Activated CD4-positive, alpha-beta memory T cell treated with anti-CD3 and anti-CD28 coated beads for 36 hours (primary cell): ENCODE results near the gene CFAP54. TPM values are rescaled to one million over a fixed set of nuclear protein-coding genes. Genes with fewer than 3 reads are reported as not detected.
A peak's percentile ranks its signal among the peaks of the same experiment; 100 is the strongest.

Source experiments
- CTCF ChIA-PET: fragments of 350-600 bp; sonication (Branson Sonifier 250); formaldehyde crosslinking; loops from one replicate; lab custom pipeline; 2021; ENCODE audit warnings: antibody characterized with exemption, inconsistent platforms; lab: Charles Lee
- POLR2A ChIA-PET: fragments of 350-600 bp; sonication (Branson Sonifier 250); formaldehyde crosslinking; loops from one replicate; lab custom pipeline; 2021; ENCODE audit warnings: antibody characterized with exemption; lab: Charles Lee
- DNase-seq: peaks from one replicate; pipeline ENCODE4 v3.0.0-alpha.2; 2020
- H3K27ac Mint-ChIP-seq: one replicate; pipeline ENCODE4 v1.8.0; 2021; ENCODE audit warnings: mixed read lengths
- H3K27me3 Mint-ChIP-seq: one replicate; pipeline ENCODE4 v1.8.0; 2021; ENCODE audit warnings: mixed read lengths
- H3K36me3 Mint-ChIP-seq: one replicate; pipeline ENCODE4 v1.8.0; 2021; ENCODE audit warnings: mixed read lengths
- H3K4me1 Mint-ChIP-seq: one replicate; pipeline ENCODE4 v1.8.0; 2021; ENCODE audit warnings: low read depth, mixed read lengths
- H3K4me3 Mint-ChIP-seq: one replicate; pipeline ENCODE4 v1.8.0; 2021; ENCODE audit warnings: mild to moderate bottlenecking, mixed read lengths
- H3K9me3 Mint-ChIP-seq: one replicate; pipeline ENCODE4 v1.8.0; 2021; ENCODE audit warnings: mixed read lengths
- intact Hi-C: fragments of 100-400 bp; cut with micrococcal nuclease; formaldehyde crosslinking; loops from one replicate; pipeline ENCODE4 v1.15.1; 2023
- total RNA-seq, 2 experiments: library from RNA; stranded (reverse); gene quantifications; one replicate each; pipeline ENCODE4 v1.2.3, GENCODE V29; 2021

Gene CFAP54
- under 1 TPM; 0.31 to 0.33 TPM for total RNA-seq

DNA sequence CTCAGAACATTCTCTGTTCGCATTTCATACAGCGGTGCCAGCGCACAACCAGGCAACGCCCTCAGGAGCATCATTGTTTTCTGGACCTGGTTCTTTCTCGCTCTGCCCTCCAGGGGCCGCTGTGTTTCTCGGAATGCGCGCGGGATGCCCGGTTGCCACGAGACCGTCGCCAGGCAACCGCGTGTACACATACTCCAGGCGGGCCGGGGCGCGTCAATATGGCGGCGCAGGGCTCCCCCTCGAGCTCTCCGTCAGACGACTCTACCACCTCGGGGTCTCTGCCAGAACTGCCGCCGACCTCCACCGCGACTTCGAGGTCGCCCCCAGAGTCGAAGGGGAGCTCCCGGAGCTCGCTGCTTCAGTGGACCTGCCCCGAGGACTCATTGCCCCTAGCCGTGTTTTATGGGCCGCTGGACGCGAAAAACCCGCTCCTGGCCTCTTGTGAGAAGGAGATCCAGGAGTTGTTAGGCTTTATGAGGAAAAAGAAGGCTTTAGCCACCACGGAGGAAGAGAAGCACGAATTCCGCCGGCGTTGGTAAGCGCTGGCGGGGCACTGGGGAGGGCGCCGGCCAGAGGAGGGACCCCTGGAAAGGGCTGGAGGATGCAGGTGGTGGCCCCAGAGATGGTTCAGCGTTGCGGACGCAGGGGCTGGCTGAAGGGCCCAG, at the start of gene CFAP54:
Gene CFAP54, plus strand, starts transcription at position 186 of the 665 bp plus-strand sequence. Its CDS starts 33 bp downstream, at position 219.
- Mint-ChIP-seq H3K27ac (peak within 1 kb of the TSS; percentile 16), H3K36me3 (no peaks in the 10 kb centered on the region), H3K4me1 (peaks cover 34% of the 10 kb centered on the region), H3K9me3 (no peaks in the 10 kb centered on the region), H3K4me3 (peak within 1 kb of the TSS; percentile 83), H3K27me3 (no peaks in the 10 kb centered on the region)
- ChIA-PET CTCF (interaction anchor here (0.6 to 5.7 kb wide), 21 partner anchors 8 to 454 kb away, joined by 3 to 52 read pairs (median 3); partner anchors contain the start of genes CDK17 and LTA4H), POLR2A (interaction anchor here (0.6 to 1.1 kb wide), 2 partner anchors 27 to 89 kb away, joined by 3 to 4 read pairs; partner anchors contain the start of gene CDK17)
- intact Hi-C loops = loop anchor here (1.0 to 10.0 kb wide), 9 partner anchors 12 to 635 kb away; partner anchors contain the start of gene SNRPF
- peak; percentile 96 for DNase-seq

DNA sequence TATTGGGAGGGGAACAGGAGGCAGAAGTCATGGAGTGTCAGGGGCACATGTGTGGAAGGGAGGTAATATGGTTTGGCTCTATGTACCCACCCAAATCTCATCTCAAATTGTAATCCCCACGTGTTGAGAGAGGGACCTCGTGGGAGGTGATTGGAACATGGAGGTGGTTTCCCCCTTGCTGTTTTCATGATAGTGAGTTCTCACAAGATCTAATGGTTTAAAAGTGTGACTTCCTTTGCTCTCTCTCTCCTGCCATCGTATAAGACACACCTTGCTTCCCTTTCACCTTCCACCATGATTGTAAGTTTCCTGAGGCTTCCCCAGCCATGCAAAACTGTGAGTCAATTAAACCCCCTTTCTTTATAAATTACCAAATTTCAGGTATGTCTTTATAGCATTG, 47.6 kb upstream of the CFAP54 start:
- H3K9me3 Mint-ChIP-seq = peaks cover 5% of the 10 kb centered on the region
- no peak overlapping the region for H3K4me3 Mint-ChIP-seq
- ChIA-PET CTCF (no interaction called here), POLR2A (no interaction called here)
- intact Hi-C loops = no loop called here
- no peaks in the 10 kb centered on the region for H3K27me3 Mint-ChIP-seq
- no peak for DNase-seq
- no peaks in the 10 kb centered on the region for H3K36me3 Mint-ChIP-seq
- H3K27ac Mint-ChIP-seq = peak overlapping the region; percentile 35
- peaks cover 37% of the 10 kb centered on the region for H3K4me1 Mint-ChIP-seq

DNA sequence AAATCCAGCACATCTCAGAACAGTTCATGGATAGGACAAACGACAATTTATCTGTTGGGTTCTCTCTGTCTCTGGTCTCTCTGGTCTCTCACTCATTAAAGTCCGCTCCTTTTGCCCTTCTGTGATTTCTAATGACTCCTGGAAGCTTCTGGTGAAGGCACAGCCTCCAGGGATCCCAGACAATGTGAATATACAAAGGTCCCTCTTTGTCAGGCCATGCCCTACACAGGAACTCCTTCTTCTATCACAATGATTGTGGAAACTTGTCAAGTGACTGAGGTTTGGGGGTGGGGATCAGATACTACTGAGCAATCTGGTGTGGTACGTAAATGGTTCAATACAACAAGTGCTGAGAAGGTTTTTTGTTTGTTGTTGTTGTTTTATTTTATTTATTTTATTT, 46.5 kb upstream of the CFAP54 start:
- Mint-ChIP-seq H3K9me3 (peaks cover 5% of the 10 kb centered on the region), H3K36me3 (no peaks in the 10 kb centered on the region), H3K27ac (no peak overlapping the region), H3K27me3 (no peaks in the 10 kb centered on the region), H3K4me1 (peaks cover 35% of the 10 kb centered on the region), H3K4me3 (no peak overlapping the region)
- POLR2A ChIA-PET = no interaction called here
- DNase-seq = no peak
- intact Hi-C loops = no loop called here
- CTCF ChIA-PET = interaction anchor here (1.6 kb wide), 1 partner anchor 47 kb away, joined by 3 read pairs; the partner anchor contains the start of gene CFAP54

DNA sequence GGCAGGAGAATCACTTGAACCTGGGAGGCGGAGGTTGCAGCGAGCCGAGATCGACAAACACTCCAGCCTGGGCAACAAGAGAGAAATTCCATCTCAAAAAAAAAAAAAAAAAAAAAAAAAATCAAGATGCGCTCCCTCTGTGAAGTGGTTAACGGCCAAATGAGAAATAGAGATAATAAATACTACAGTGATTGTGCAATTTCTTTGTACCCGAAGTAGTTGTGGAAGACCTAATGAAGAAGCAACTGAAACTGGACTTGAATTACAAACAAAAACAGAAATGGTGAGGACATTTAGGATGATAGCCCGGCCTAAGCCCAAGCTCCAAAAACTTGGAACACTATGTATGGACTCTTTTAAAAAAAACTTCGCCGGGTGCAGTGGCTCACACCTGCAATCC, 45.0 kb upstream of the CFAP54 start:
- Mint-ChIP-seq H3K9me3 (peaks cover 5% of the 10 kb centered on the region), H3K27me3 (no peaks in the 10 kb centered on the region), H3K4me3 (no peak overlapping the region), H3K36me3 (no peaks in the 10 kb centered on the region), H3K27ac (peak overlapping the region; percentile 43), H3K4me1 (peaks cover 38% of the 10 kb centered on the region)
- intact Hi-C loops = loop anchor here (2.0 kb wide), 1 partner anchor 72 kb away; no protein-coding TSS in a partner anchor
- no peak for DNase-seq
- CTCF ChIA-PET = interaction anchor here (1.2 to 2.6 kb wide), 2 partner anchors 72 to 383 kb away, joined by 4 to 15 read pairs; no protein-coding TSS in a partner anchor
- POLR2A ChIA-PET = interaction anchor here (2.3 to 2.8 kb wide), 2 partner anchors 11 to 44 kb away, joined by 15 to 16 read pairs; partner anchors contain the start of gene CDK17

GRCh38 chr12:96445691-96446583, 43.4 kb upstream of the CFAP54 start:
- H3K9me3 Mint-ChIP-seq = peaks cover 2% of the 10 kb centered on the region
- POLR2A ChIA-PET = interaction anchor here (0.8 to 2.8 kb wide), 11 partner anchors 12 to 269 kb away, joined by 3 to 16 read pairs (median 4); partner anchors contain the start of gene CDK17
- CTCF ChIA-PET = interaction anchor here (0.6 to 3.6 kb wide), 15 partner anchors 11 to 398 kb away, joined by 3 to 25 read pairs (median 4); partner anchors contain the start of genes CDK17 and CFAP54
- no peaks in the 10 kb centered on the region for H3K36me3 Mint-ChIP-seq
- peak overlapping the region; percentile 95 for H3K27ac Mint-ChIP-seq
- H3K4me1 Mint-ChIP-seq = peaks cover 38% of the 10 kb centered on the region
- H3K27me3 Mint-ChIP-seq = no peaks in the 10 kb centered on the region
- intact Hi-C loops = loop anchor here (1.0 to 2.0 kb wide), 10 partner anchors 12 to 399 kb away; partner anchors contain the start of gene CFAP54
- DNase-seq = peak; percentile 72
- peak overlapping the region; percentile 60 for H3K4me3 Mint-ChIP-seq

DNA sequence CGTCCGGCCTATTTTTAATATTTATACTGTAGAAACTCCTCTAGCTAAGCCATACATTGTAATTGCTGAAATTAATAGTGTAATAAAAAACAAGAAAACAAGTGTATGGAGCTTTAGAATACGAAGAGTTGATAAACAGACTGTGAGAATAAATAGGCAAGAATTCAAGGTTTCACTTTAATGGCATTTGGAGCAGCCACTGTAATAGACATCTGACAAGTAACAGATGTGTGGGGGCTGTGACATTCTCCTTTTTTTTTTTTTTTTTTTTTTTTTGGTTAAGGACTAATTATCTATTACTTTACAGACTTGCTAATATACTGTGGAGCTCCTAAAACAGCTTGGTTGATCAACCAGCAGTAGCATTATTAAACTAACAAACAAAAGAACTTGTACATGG, 42.1 kb upstream of the CFAP54 start:
- Mint-ChIP-seq H3K27me3 (no peaks in the 10 kb centered on the region), H3K9me3 (no peaks in the 10 kb centered on the region), H3K27ac (no peak overlapping the region), H3K4me3 (no peak overlapping the region), H3K4me1 (peaks cover 30% of the 10 kb centered on the region), H3K36me3 (no peaks in the 10 kb centered on the region)
- intact Hi-C loops = loop anchor here (2.0 kb wide), 1 partner anchor 124 kb away; no protein-coding TSS in a partner anchor
- ChIA-PET CTCF (interaction anchor here (2.4 to 3.6 kb wide), 3 partner anchors 13 to 70 kb away, joined by 6 to 25 read pairs (median 15); partner anchors contain the start of gene CFAP54), POLR2A (no interaction called here)
- DNase-seq = no peak

GRCh38 chr12:96448300-96448699, 41.1 kb upstream of the CFAP54 start:
- ChIA-PET POLR2A (interaction anchor here (0.6 kb wide), 1 partner anchor 13 kb away, joined by 3 read pairs; no protein-coding TSS in a partner anchor), CTCF (interaction anchor here (0.6 to 3.6 kb wide), 5 partner anchors 14 to 214 kb away, joined by 3 to 25 read pairs (median 3); partner anchors contain the start of gene CFAP54)
- H3K9me3 Mint-ChIP-seq = no peaks in the 10 kb centered on the region
- no peak for DNase-seq
- no peaks in the 10 kb centered on the region for H3K27me3 Mint-ChIP-seq
- intact Hi-C loops = no loop called here
- H3K27ac Mint-ChIP-seq = no peak overlapping the region
- no peak overlapping the region for H3K4me3 Mint-ChIP-seq
- H3K4me1 Mint-ChIP-seq = peaks cover 25% of the 10 kb centered on the region
- H3K36me3 Mint-ChIP-seq = no peaks in the 10 kb centered on the region

DNA sequence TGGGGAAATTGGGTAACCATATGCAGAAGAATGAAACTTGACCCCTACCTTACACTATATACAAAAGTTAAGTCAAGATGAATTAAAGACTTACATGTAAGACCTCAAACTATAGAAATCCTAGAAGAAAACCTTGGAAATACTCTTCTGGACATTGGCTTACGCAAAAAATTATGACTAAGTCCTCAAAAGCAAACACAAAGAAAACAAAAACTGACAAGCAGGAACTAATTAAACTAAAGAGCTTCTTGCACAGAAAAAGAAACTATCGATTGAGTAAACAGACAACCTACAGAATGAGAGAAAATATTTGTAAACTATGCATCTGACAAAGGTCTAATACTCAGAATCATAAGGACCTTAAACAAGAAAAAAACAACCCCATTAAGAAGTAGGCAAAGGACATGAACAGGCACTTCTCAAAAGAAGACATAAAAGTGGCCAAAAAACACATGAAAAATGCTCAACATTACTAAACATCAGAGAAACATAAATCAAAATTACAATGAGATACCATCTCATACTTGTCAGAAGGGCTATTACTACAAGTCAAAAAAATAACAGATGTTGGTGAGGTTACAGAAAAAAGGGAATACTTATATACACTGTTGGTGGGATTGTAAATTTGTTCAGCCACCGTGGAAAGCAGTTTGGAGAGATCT, 37.0 kb upstream of the CFAP54 start:
- ChIA-PET POLR2A (no interaction called here), CTCF (no interaction called here)
- no peaks in the 10 kb centered on the region for H3K36me3 Mint-ChIP-seq
- no peaks in the 10 kb centered on the region for H3K27me3 Mint-ChIP-seq
- no peak for DNase-seq
- peaks cover 6% of the 10 kb centered on the region for H3K4me1 Mint-ChIP-seq
- no peak overlapping the region for H3K4me3 Mint-ChIP-seq
- H3K27ac Mint-ChIP-seq = no peak overlapping the region
- H3K9me3 Mint-ChIP-seq = no peaks in the 10 kb centered on the region
- intact Hi-C loops = no loop called here

GRCh38 chr12:96454396-96454795, 35.0 kb upstream of the CFAP54 start:
- Mint-ChIP-seq H3K27ac (no peak overlapping the region), H3K9me3 (no peaks in the 10 kb centered on the region), H3K36me3 (no peaks in the 10 kb centered on the region), H3K4me1 (peaks cover 4% of the 10 kb centered on the region), H3K27me3 (no peaks in the 10 kb centered on the region), H3K4me3 (no peak overlapping the region)
- intact Hi-C loops = no loop called here
- DNase-seq = no peak
- ChIA-PET POLR2A (no interaction called here), CTCF (interaction anchor here (1.4 kb wide), 1 partner anchor 57 kb away, joined by 6 read pairs; no protein-coding TSS in a partner anchor)

DNA sequence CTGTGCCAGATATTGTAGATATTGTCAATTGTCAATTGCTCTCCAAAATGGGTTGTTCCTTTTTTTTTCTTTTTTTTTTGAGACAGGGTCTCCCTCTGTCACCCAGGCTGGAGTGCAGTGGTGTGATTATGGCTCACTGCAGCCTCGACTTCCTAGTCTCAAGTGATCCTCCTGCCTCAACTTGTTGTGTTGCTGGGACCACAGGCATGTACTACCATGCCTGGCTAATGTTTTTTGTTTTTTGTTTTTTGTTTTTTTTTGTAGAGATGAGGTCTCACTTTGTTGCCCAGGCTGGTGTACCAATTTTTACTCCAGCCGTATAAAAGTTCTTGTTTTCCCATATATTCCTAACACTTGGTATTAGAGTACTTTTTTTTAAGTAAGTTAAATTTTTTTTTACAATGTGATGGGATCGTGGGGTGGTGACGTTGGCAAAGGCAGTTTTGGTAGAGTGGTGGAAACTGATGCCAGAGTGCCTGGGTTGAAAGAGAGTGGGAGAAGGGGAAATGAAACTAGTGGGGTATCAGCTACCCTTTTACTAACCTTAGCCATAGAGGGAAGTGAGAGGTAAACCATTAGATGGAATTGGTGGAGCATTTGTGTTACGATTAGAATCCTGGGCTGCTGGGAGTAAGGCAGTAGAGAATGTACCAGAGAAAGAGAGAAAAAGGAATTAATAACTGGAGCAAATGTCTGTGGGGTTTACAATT, 33.0 kb upstream of the CFAP54 start:
- no peak for DNase-seq
- Mint-ChIP-seq H3K27ac (no peak overlapping the region), H3K4me1 (peaks cover 4% of the 10 kb centered on the region), H3K36me3 (no peaks in the 10 kb centered on the region), H3K9me3 (no peaks in the 10 kb centered on the region), H3K4me3 (no peak overlapping the region), H3K27me3 (no peaks in the 10 kb centered on the region)
- intact Hi-C loops = no loop called here
- ChIA-PET CTCF (no interaction called here), POLR2A (no interaction called here)
